ENCODE results near the gene PCDHGA3.

- TF ChIP-seq CTCF (IDR thresholded peaks at IDR 0.05) = peak in 1 of 4 experiments; percentile 35
- no peak for TF ChIP-seq POLR2AphosphoS5 (IDR thresholded peaks at IDR 0.05)
These were observed 17.4 kb upstream of the PCDHGA3 start for GRCh38 chr5:141326088-141326854.

Data from prostate gland (tissue), 2 donors.